HepG2 (cell line): ENCODE measurements around the gene CLEC20A. TPM values are rescaled to one million over a fixed set of nuclear protein-coding genes. Genes with fewer than 3 reads are reported as not detected.

Experiments used
- ARNT ChIP-seq: fragments of 450-650 bp; IDR thresholded peaks from 2 replicates; pipeline ENCODE4 v1.6.1; 2017
- NFE2 ChIP-seq: sonication (generic); formaldehyde crosslinking; IDR thresholded peaks from 2 replicates; pipeline ENCODE4 v1.4.0; 2020; ENCODE audit warnings: missing genetic modification reagents
- NKX3-1 ChIP-seq: sonication (generic); formaldehyde crosslinking; IDR thresholded peaks from 2 replicates; pipeline ENCODE4 v1.5.0; 2020; ENCODE audit warnings: missing genetic modification reagents
- PAXIP1 ChIP-seq: sonication (generic); formaldehyde crosslinking; conservative IDR thresholded peaks from 2 replicates; pipeline ENCODE4 v1.4.0; 2020; ENCODE audit warnings: mild to moderate bottlenecking, missing genetic modification reagents, moderate library complexity
- TMF1 ChIP-seq: sonication (generic); formaldehyde crosslinking; IDR thresholded peaks from 2 replicates; pipeline ENCODE4 v1.8.1; 2022; ENCODE audit warnings: low read depth, missing genetic modification reagents
- ZBTB40 ChIP-seq, 2 experiments: fragments of 450-650 bp in 1 of 2; sonication (generic) in 1 of 2; formaldehyde crosslinking in 1 of 2; IDR thresholded peaks; 2 replicates each; pipeline versions ENCODE4 v1.6.1 to v1.8.0; 2016 to 2022; ENCODE audit warnings: antibody characterized with exemption in 1 of 2, mild to moderate bottlenecking in 1 of 2, missing genetic modification reagents in 1 of 2
- ZFP91 ChIP-seq: sonication (generic); formaldehyde crosslinking; IDR thresholded peaks from 2 replicates; pipeline ENCODE4 v1.9.0; 2022; ENCODE audit warnings: missing genetic modification reagents, mild to moderate bottlenecking, borderline replicate concordance
- ZMYM4 ChIP-seq: sonication (generic); formaldehyde crosslinking; IDR thresholded peaks from 2 replicates; pipeline ENCODE4 v1.8.1; 2023; ENCODE audit warnings: mild to moderate bottlenecking, missing genetic modification reagents
- ZNF280D ChIP-seq: sonication (generic); formaldehyde crosslinking; IDR thresholded peaks from 2 replicates; pipeline ENCODE4 v1.5.1; 2020; ENCODE audit warnings: mild to moderate bottlenecking, missing genetic modification reagents
- ZNF7 ChIP-seq: IDR thresholded peaks from 2 replicates; pipeline ENCODE4 v1.6.1; 2016; ENCODE audit warnings: missing biosample characterization, missing genetic modification reagents
- polyA plus RNA-seq, 8 experiments: library from polyadenylated mRNA; depleted of rRNA in 3 of 8; stranded (reverse) in 7 of 8; unstranded in 1 of 8; fragments of >200 nt; fragmentation: Illumina TruSeq in 4 of 8; extraction: Trizol in 4 of 8; gene quantifications; 2 replicates each; pipeline versions ENCODE4 v1.2.1 to v1.2.3, GENCODE V29; 2011 to 2016; ENCODE audit warnings: low read depth in 4 of 8, missing spikeins in 1 of 8, mixed read lengths in 1 of 8; ENCODE audit not compliant: insufficient read depth in 1 of 8
- total RNA-seq, 5 experiments: library from RNA; depleted of rRNA; stranded (reverse); fragments of >200 nt; fragmentation: Illumina TruSeq; extraction: Trizol; gene quantifications; 2 replicates each; pipeline ENCODE4 v1.2.3, GENCODE V29; 2016; ENCODE audit warnings: low read depth in 1 of 5

The CLEC20A gene
- total and polyA plus RNA-seq, 2 of the 13 experiments (the other 11 are each of a cell fraction or from before 2014, with no cell fraction given), result not detected

GRCh38 chr1:178542554-178543289, 46.0 kb upstream of the CLEC20A start (continued):
- TF ChIP-seq PAXIP1 (CRISPR knock-in tag) (no peak; the same call in 1 of the 2 replicates), ZNF280D (CRISPR knock-in tag) (no peak), ARNT (no peak), ZNF7 (CRISPR knock-in tag) (no peak), ZFP91 (CRISPR knock-in tag) (peak; percentile 49; the same call in 1 of the 2 replicates), NFE2 (CRISPR knock-in tag) (no peak), ZBTB40 (IDR thresholded peaks at IDR 0.05) (no peak), ZBTB40 (CRISPR knock-in tag; IDR thresholded peaks at IDR 0.05) (no peak; the same call in 1 of the 2 replicates), NKX3-1 (CRISPR knock-in tag) (no peak), TMF1 (no peak), ZMYM4 (CRISPR knock-in tag) (peak; percentile 62; the same call in 1 of the 2 replicates)
